VCaP (cell line): ENCODE measurements around the gene CRACR2B.

Experiments used
- H3K27ac ChIP-seq: fragments of 450-650 bp; 2 replicates; pipeline ENCODE4 v1.5.1; 2017
- CTCF ChIP-seq: fragments of 450-650 bp; conservative IDR thresholded peaks from 2 replicates; pipeline ENCODE4 v1.5.1; 2017; ENCODE audit warnings: mild to moderate bottlenecking, moderate library complexity

The CRACR2B gene

GRCh38 chr11:841981-842369 lies 14.3 kb downstream of the CRACR2B start:
- peak overlapping the region; percentile 95 for H3K27ac ChIP-seq
- TF ChIP-seq CTCF, result no peak

- TF ChIP-seq CTCF, result no peak
- peak within 1 kb of the TSS; percentile 95 for H3K27ac ChIP-seq
Measured at GRCh38 chr11:842370-843002, 14.8 kb downstream of the CRACR2B start, which contains the start of the genes POLR2L and TSPAN4. Gene POLR2L, minus strand, starts transcription at chr11:842529. Its CDS starts 21 bp downstream, at chr11:842508. Gene TSPAN4, plus strand, starts transcription at chr11:842852. Its CDS starts 7,453 bp downstream, at chr11:850305.

- H3K27ac ChIP-seq, result peak overlapping the region; percentile 95
- no peak for TF ChIP-seq CTCF
Measured at GRCh38 chr11:843086-843734, 15.5 kb downstream of the CRACR2B start.

GRCh38 chr11:843818-844692 lies 16.3 kb downstream of the CRACR2B start:
- peak overlapping the region; percentile 95 for H3K27ac ChIP-seq
- no peak for TF ChIP-seq CTCF

GRCh38 chr11:844693-845644 lies 17.2 kb downstream of the CRACR2B start:
- TF ChIP-seq CTCF, result no peak

DNA sequence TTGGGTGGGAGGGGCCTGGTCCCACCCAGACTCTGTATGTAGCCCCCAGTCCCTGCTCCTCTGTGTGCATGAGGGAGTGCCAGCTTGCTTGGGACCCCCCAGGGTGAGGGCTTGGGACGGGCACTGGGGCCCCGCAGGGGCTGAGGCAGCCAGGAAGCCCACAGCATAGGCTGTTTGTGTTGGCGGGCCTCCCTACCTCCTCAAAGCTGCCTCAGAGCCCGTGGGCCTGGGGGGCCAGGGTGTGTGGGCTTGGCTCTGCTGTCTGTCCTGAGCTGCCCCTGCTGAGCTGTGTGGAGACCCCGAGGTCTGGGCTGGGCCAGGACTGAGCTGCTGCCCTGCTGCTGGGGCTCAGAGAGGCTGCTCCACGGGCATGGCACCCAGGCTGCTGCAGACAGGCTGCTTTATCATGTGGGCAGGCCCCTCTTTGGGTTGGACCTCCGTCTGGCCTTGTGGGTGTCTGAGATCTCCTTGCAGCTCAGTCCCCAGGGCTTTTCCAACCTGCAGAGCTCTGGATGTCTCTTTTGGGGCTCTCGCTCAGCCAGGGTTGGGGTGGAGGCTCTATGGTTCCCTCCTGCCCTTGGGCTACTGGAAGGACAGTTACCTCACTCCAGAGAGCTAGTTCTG lies 18.3 kb downstream of the CRACR2B start:
- H3K27ac ChIP-seq, result peak overlapping the region; percentile 95; the same call in 1 of the 2 replicates
- TF ChIP-seq CTCF, result no peak

More at GRCh38 chr11:844693-845644, 17.2 kb downstream of the CRACR2B start:
- H3K27ac ChIP-seq, result peak overlapping the region; percentile 95
